Measurements from ENCODE around the gene PDZRN4.

Gene PDZRN4

DNA sequence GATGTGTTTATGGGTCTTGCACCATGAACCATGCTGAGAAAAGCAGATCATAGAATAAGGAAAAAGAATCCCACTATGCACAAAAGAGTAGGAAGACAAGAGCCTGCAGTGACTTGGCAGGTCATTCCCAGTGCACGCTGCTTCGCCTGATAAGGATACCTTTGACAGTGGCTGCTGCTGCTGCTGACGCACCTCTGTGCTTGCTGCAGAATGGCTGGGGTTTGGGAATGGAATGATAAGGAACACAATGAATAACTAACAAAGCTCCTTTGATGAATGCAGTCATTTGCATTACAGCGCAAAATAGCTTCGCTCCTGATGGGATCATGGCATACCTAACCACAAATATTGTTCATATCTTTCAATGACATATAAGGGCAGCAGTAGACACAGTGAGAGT is 278.7 kb downstream of the PDZRN4 start:
- Histone ChIP-seq H3K36me3 (replicated peaks; ENCODE audit: low read depth, low read length) (no peaks in the 10 kb centered on the region), H3K9ac (ENCODE audit: low read length) (no peak overlapping the region), H3K4me1 (ENCODE audit: low read length) (peaks cover 7% of the 10 kb centered on the region), H3K79me2 (ENCODE audit: low read length) (no peaks in the 10 kb centered on the region), H4K20me1 (ENCODE audit: insufficient read depth, low read length) (no peaks in the 10 kb centered on the region), H2AFZ (ENCODE audit: low read depth, low read length) (no peak overlapping the region), H3K27me3 (ENCODE audit: low read depth, low read length) (no peaks in the 10 kb centered on the region), H3K9me3 (ENCODE audit: insufficient read depth, low read length) (no peaks in the 10 kb centered on the region), H3K4me3 (ENCODE audit: low read length) (no peak overlapping the region), H3K27ac (ENCODE audit: low read length) (no peak overlapping the region), H3K4me2 (ENCODE audit: low read length) (no peak overlapping the region)
- no peak for TF ChIP-seq EZH2phosphoT487 (IDR thresholded peaks at IDR 0.05; ENCODE audit: low read depth)
- TF ChIP-seq, protein P1, sequence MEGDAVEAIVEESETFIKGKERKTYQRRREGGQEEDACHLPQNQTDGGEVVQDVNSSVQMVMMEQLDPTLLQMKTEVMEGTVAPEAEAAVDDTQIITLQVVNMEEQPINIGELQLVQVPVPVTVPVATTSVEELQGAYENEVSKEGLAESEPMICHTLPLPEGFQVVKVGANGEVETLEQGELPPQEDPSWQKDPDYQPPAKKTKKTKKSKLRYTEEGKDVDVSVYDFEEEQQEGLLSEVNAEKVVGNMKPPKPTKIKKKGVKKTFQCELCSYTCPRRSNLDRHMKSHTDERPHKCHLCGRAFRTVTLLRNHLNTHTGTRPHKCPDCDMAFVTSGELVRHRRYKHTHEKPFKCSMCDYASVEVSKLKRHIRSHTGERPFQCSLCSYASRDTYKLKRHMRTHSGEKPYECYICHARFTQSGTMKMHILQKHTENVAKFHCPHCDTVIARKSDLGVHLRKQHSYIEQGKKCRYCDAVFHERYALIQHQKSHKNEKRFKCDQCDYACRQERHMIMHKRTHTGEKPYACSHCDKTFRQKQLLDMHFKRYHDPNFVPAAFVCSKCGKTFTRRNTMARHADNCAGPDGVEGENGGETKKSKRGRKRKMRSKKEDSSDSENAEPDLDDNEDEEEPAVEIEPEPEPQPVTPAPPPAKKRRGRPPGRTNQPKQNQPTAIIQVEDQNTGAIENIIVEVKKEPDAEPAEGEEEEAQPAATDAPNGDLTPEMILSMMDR (IDR thresholded peaks at IDR 0.05; ENCODE audit: low read depth, low read length), result no peak

DNA sequence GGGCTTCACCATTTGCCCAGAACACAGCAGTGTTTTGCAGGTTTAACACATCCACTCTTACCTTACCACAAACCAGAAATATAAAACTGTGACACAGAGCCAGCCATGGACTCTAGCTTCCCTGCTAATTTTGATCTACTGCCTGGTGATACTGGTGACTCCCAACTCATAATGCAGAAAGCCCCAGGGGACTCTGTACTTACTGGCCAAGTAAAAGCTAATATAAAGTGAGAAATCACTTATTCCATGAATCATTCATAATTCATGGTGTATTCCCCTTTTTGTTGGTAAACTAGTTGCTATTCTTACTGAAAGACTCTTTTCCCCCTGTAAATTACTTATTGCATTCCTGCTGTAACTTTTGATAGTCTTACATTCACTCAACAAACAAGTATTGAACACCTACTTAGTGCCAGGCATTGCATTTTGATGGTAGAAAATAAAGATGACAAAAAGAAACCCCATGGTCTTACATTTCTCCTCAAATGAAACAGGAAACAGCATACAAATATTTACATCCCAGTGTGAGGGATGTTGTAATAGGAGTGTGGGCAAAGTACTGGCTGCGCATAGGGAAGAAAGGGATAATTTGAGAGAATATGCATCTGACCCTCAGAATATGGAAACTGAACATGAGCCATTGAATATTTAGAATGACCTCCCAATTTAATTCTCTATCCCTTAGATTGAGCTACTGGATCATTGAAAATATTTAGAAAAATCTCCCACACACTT is 279.6 kb downstream of the PDZRN4 start:
- H3K4me2 ChIP-seq (ENCODE audit: low read length), result no peak overlapping the region
- H3K9me3 ChIP-seq (ENCODE audit: insufficient read depth, low read length), result no peaks in the 10 kb centered on the region
- H3K27ac ChIP-seq (ENCODE audit: low read length), result no peak overlapping the region
- H2AFZ ChIP-seq (ENCODE audit: low read depth, low read length), result no peak overlapping the region
- H3K4me1 ChIP-seq (ENCODE audit: low read length), result peaks cover 7% of the 10 kb centered on the region
- no peaks in the 10 kb centered on the region for H3K36me3 ChIP-seq (replicated peaks; ENCODE audit: low read depth, low read length)
- no peaks in the 10 kb centered on the region for H3K27me3 ChIP-seq (ENCODE audit: low read depth, low read length)
- no peaks in the 10 kb centered on the region for H3K79me2 ChIP-seq (ENCODE audit: low read length)
- TF ChIP-seq EZH2phosphoT487 (IDR thresholded peaks at IDR 0.05; ENCODE audit: low read depth), result no peak
- TF ChIP-seq, protein P1 (IDR thresholded peaks at IDR 0.05; ENCODE audit: low read depth, low read length), result no peak
- no peak overlapping the region for H3K9ac ChIP-seq (ENCODE audit: low read length)
- no peak overlapping the region for H3K4me3 ChIP-seq (ENCODE audit: low read length)
- no peaks in the 10 kb centered on the region for H4K20me1 ChIP-seq (ENCODE audit: insufficient read depth, low read length)

DNA sequence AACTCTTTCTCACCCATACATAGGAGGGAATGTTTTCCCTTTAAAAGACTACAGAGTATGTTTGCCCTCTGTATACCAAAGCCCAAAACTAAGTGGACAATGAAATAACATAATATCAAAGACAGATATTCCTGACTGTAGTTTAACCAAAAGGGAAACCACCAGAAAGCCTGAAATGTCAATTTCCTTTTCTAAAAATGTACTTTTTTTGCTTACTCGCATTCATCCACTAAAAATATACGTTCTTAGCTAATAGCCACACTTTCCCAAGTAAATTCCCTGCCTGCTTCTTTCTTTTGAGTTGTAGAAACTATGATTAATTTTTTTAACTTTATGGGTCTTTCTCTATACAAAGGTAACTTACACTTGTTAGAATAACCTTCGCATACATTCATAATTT is 280.2 kb downstream of the PDZRN4 start:
- Histone ChIP-seq H3K4me2 (ENCODE audit: low read length) (no peak overlapping the region), H3K79me2 (ENCODE audit: low read length) (no peaks in the 10 kb centered on the region), H3K27ac (ENCODE audit: low read length) (no peak overlapping the region), H3K4me3 (ENCODE audit: low read length) (no peak overlapping the region), H3K36me3 (replicated peaks; ENCODE audit: low read depth, low read length) (no peaks in the 10 kb centered on the region), H3K9ac (ENCODE audit: low read length) (no peak overlapping the region), H4K20me1 (ENCODE audit: insufficient read depth, low read length) (no peaks in the 10 kb centered on the region), H3K4me1 (ENCODE audit: low read length) (peaks cover 7% of the 10 kb centered on the region), H3K9me3 (ENCODE audit: insufficient read depth, low read length) (no peaks in the 10 kb centered on the region), H3K27me3 (ENCODE audit: low read depth, low read length) (no peaks in the 10 kb centered on the region), H2AFZ (ENCODE audit: low read depth, low read length) (no peak overlapping the region)
- TF ChIP-seq, protein P1 (IDR thresholded peaks at IDR 0.05; ENCODE audit: low read depth, low read length), result no peak
- TF ChIP-seq EZH2phosphoT487 (IDR thresholded peaks at IDR 0.05; ENCODE audit: low read depth), result no peak

DNA sequence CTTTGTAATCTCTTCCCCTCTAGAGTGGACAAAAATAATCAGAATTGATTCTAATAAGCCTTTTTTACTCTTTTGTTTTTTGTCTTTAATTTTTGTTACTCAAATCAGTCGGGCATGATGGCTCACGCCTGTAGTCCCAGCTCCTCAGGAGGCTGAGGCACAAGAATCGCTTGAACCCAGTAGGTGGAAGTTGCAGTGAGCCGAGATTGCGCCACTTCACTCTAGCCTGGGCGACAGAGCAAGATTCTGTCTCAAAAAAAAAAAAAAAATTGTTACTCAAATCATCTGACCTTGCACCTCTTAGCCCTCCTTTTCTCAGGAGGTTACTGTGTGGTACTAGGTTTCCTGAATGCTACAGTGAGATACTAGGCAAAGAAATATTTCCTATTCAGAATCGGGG is 280.6 kb downstream of the PDZRN4 start:
- H3K27ac ChIP-seq (ENCODE audit: low read length), result no peak overlapping the region
- TF ChIP-seq, protein P1 (IDR thresholded peaks at IDR 0.05; ENCODE audit: low read depth, low read length), result no peak
- no peak for TF ChIP-seq EZH2phosphoT487 (IDR thresholded peaks at IDR 0.05; ENCODE audit: low read depth)
- no peak overlapping the region for H3K4me3 ChIP-seq (ENCODE audit: low read length)
- no peaks in the 10 kb centered on the region for H4K20me1 ChIP-seq (ENCODE audit: insufficient read depth, low read length)
- no peaks in the 10 kb centered on the region for H3K36me3 ChIP-seq (replicated peaks; ENCODE audit: low read depth, low read length)
- peaks cover 7% of the 10 kb centered on the region for H3K4me1 ChIP-seq (ENCODE audit: low read length)
- no peak overlapping the region for H3K9ac ChIP-seq (ENCODE audit: low read length)
- no peaks in the 10 kb centered on the region for H3K27me3 ChIP-seq (ENCODE audit: low read depth, low read length)
- H3K9me3 ChIP-seq (ENCODE audit: insufficient read depth, low read length), result no peaks in the 10 kb centered on the region
- no peak overlapping the region for H2AFZ ChIP-seq (ENCODE audit: low read depth, low read length)
- no peak overlapping the region for H3K4me2 ChIP-seq (ENCODE audit: low read length)
- H3K79me2 ChIP-seq (ENCODE audit: low read length), result no peaks in the 10 kb centered on the region

Measured in OCI-LY3 (cell line).